Right hindlimb (tissue), 1 donor: ENCODE results near the gene PCDH9.

Experiments used
- DNase-seq: peaks from one replicate; pipeline ENCODE4 v3.0.0-alpha.2; 2018

Gene PCDH9

GRCh38 chr13:66557357-66557756 is 672.8 kb downstream of the PCDH9 start:
- DNase-seq: no peak

GRCh38 chr13:66556306-66556705 is 673.8 kb downstream of the PCDH9 start:
- no peak for DNase-seq

- no peak for DNase-seq
These were observed 676.7 kb downstream of the PCDH9 start for GRCh38 chr13:66553391-66553790.

GRCh38 chr13:66551128-66551527 is 679.0 kb downstream of the PCDH9 start:
- DNase-seq: no peak

- DNase-seq: no peak
These were observed 682.5 kb downstream of the PCDH9 start for GRCh38 chr13:66547685-66548084.

- DNase-seq: no peak
These were observed 683.4 kb downstream of the PCDH9 start for GRCh38 chr13:66546534-66547379.

- DNase-seq: no peak
These were observed 686.4 kb downstream of the PCDH9 start for GRCh38 chr13:66543780-66544179.

- DNase-seq: no peak
These were observed 692.7 kb downstream of the PCDH9 start for GRCh38 chr13:66537417-66537816.

GRCh38 chr13:66536746-66537145 is 693.4 kb downstream of the PCDH9 start:
- no peak for DNase-seq

- no peak for DNase-seq
These were observed 695.6 kb downstream of the PCDH9 start for GRCh38 chr13:66534561-66534960.

GRCh38 chr13:66532845-66533244 is 697.3 kb downstream of the PCDH9 start:
- DNase-seq: no peak

- no peak for DNase-seq
These were observed 698.0 kb downstream of the PCDH9 start for GRCh38 chr13:66532146-66532545.

GRCh38 chr13:66530686-66531085 is 699.5 kb downstream of the PCDH9 start:
- no peak for DNase-seq

- DNase-seq: no peak
These were observed 700.0 kb downstream of the PCDH9 start for GRCh38 chr13:66530158-66530557.

GRCh38 chr13:66528944-66529576 is 701.1 kb downstream of the PCDH9 start:
- no peak for DNase-seq

GRCh38 chr13:66528180-66528579 is 702.0 kb downstream of the PCDH9 start:
- DNase-seq: no peak

GRCh38 chr13:66520511-66521355 is 709.4 kb downstream of the PCDH9 start:
- no peak for DNase-seq

GRCh38 chr13:66519259-66519658 is 710.9 kb downstream of the PCDH9 start:
- DNase-seq: no peak

- no peak for DNase-seq
These were observed 712.1 kb downstream of the PCDH9 start for GRCh38 chr13:66518068-66518467.

- no peak for DNase-seq
These were observed 716.4 kb downstream of the PCDH9 start for GRCh38 chr13:66513728-66514127.

GRCh38 chr13:66509175-66509574 is 721.0 kb downstream of the PCDH9 start:
- DNase-seq: no peak

GRCh38 chr13:66508153-66508909 is 721.8 kb downstream of the PCDH9 start:
- no peak for DNase-seq

- DNase-seq: no peak
These were observed 723.2 kb downstream of the PCDH9 start for GRCh38 chr13:66506979-66507378.
